Measurements from ENCODE around the gene CHST8.

DNA sequence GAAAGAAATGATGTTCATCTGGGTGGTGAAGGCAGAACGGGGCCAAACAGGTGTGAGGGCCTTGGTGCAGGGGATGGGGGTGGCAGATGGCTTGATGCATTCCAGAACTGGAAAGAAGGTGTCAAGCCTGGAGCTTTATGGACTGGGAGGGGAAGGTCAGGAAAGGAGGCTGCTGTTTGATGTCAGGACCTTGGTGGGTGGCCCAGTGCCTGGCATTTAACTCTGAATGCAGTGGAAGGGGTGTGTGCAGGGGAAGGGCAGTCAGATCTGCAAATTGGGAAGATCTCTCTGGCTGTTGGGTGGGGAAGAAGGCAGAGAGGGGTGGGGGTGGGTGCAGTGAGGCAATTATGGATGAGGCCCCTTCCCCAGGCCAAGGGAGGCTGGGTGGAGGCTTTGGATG, 186.6 kb downstream of the CHST8 start:
- TF ChIP-seq CTCF (IDR thresholded peaks at IDR 0.05), result no peak
- TF ChIP-seq POLR2A (IDR thresholded peaks at IDR 0.05), result no peak
- TF ChIP-seq POLR2AphosphoS5 (IDR thresholded peaks at IDR 0.05), result no peak
